Upper lobe of left lung (tissue), 6 donors: ENCODE results near the gene MIGA1. TPM values are rescaled to one million over a fixed set of nuclear protein-coding genes. Genes with fewer than 3 reads are reported as not detected.
A peak's percentile ranks its signal among the peaks of the same experiment; 100 is the strongest.

Experiments used
- ATAC-seq, 2 donors: fragments of 200-7000 bp; cut with Tn5 transposase; one replicate each; pipeline ENCODE4 v1.9.1; 2022; ENCODE audit warnings: mild to moderate bottlenecking in 2 of 2, moderate library complexity in 2 of 2; ENCODE audit not compliant: low FRiP score in 2 of 2
- DNase-seq, 2 donors: peaks; one replicate each; pipeline ENCODE4 v3.0.0-alpha.2; 2019 to 2020
- H3K27ac ChIP-seq, 4 donors: fragments of 200-600 bp; sonication (generic); one replicate each; pipeline ENCODE4 v1.5.1; 2016 to 2019
- H3K27me3 ChIP-seq, 4 donors: fragments of 200-600 bp; sonication (generic); one replicate each; pipeline ENCODE4 v1.5.1; 2017 to 2019
- H3K36me3 ChIP-seq, 4 donors: fragments of 200-600 bp; sonication (generic); one replicate each; pipeline ENCODE4 v1.5.1; 2016 to 2019
- H3K4me1 ChIP-seq, 4 donors: fragments of 200-600 bp; sonication (generic); one replicate each; pipeline ENCODE4 v1.5.1; 2018 to 2019
- H3K4me3 ChIP-seq, 4 donors: fragments of 200-600 bp; sonication (generic); one replicate each; pipeline ENCODE4 v1.5.1; 2017 to 2019; ENCODE audit warnings: mild to moderate bottlenecking in 2 of 4, moderate library complexity in 1 of 4
- H3K9me3 ChIP-seq, 4 donors: fragments of 200-600 bp; sonication (generic); one replicate each; pipeline ENCODE4 v1.5.1; 2018 to 2019
- EP300 ChIP-seq, 4 donors: sonication (generic); formaldehyde crosslinking; IDR thresholded peaks; one replicate each; pipeline ENCODE4 v1.5.1; 2017; ENCODE audit warnings: antibody characterized with exemption in 4 of 4, control low read depth in 2 of 4
- POLR2A ChIP-seq, 4 donors: fragments of 450-650 bp; IDR thresholded peaks; one replicate each; pipeline ENCODE4 v1.5.1; 2016 to 2017; ENCODE audit warnings: antibody characterized with exemption in 4 of 4, mild to moderate bottlenecking in 2 of 4
- POLR2AphosphoS5 ChIP-seq, 2 donors: sonication (generic); formaldehyde crosslinking; IDR thresholded peaks; one replicate each; pipeline ENCODE4 v1.5.1; 2017; ENCODE audit warnings: antibody characterized with exemption in 2 of 2
- WGBS, 2 donors: methylation state at CpG; one replicate each; pipeline ENCODE4 v1.1.5; 2017 to 2018; 5-methylcytosine and 5-hydroxymethylcytosine counted together
- total RNA-seq, 6 donors: library from RNA; depleted of rRNA in 4 of 6; stranded (reverse); fragments of >200 nt in 4 of 6; gene quantifications; one replicate each; pipeline versions ENCODE4 v1.1.0 to v1.2.1, GENCODE V29; 2016 to 2021
- TF ChIP-seq, protein P1 (sequence below), 6 experiments: fragments of 450-650 bp in 4 of 6; fragments of 200-600 bp in 2 of 6; sonication (generic) in 2 of 6; IDR thresholded peaks; one replicate each; pipeline ENCODE4 v1.5.1; 2016 to 2019; ENCODE audit warnings: antibody characterized with exemption in 6 of 6
- donor health status: DM: no; HTN: no; CAD: no; lungs with moderate emphysema.
- donor health status: DM: no; HTN: yes; CAD: no; lungs with severe emphysema.

MIGA1 gene
- total RNA-seq, 6 donors from 2014 or later = 7.7 to 19.2 (median 13.5) TPM

DNA sequence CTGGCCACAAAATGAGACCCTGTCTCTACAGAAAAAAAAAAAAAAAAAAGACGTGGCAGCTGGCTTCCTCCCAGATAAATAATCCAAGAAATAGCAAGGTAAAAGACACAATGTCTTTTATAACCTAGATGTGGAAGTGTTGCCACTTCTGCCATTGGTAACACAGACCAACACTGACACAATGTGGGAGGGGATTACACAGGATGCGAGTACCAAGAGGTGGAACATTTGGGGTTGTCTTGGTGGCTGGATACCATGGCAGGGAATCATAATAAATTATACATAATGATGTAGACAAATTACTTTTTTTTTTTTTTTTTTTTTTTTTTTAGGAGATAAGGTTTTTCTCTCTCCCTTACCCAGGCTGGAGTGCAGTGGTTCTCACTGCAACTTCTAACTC lies 103.0 kb downstream of the MIGA1 start:
- Histone ChIP-seq H3K9me3 (no peaks in the 10 kb centered on the region), H3K27me3 (no peaks in the 10 kb centered on the region), H3K4me3 (no peak overlapping the region), H3K27ac (no peak overlapping the region), H3K36me3 (peaks cover 0 to 4% (median 0%) of the 10 kb centered on the region in 4 donors), H3K4me1 (peaks cover 0 to 3% (median 0%) of the 10 kb centered on the region in 4 donors)
- WGBS, 2 donors = 49 to 55% methylated on average over 2 of the region's 2 CpGs
- DNase-seq (no peak), ATAC-seq (no peak)
- no peak for TF ChIP-seq POLR2AphosphoS5 (IDR thresholded peaks at IDR 0.05)
- TF ChIP-seq POLR2A (IDR thresholded peaks at IDR 0.05) = no peak
- TF ChIP-seq, protein P1, sequence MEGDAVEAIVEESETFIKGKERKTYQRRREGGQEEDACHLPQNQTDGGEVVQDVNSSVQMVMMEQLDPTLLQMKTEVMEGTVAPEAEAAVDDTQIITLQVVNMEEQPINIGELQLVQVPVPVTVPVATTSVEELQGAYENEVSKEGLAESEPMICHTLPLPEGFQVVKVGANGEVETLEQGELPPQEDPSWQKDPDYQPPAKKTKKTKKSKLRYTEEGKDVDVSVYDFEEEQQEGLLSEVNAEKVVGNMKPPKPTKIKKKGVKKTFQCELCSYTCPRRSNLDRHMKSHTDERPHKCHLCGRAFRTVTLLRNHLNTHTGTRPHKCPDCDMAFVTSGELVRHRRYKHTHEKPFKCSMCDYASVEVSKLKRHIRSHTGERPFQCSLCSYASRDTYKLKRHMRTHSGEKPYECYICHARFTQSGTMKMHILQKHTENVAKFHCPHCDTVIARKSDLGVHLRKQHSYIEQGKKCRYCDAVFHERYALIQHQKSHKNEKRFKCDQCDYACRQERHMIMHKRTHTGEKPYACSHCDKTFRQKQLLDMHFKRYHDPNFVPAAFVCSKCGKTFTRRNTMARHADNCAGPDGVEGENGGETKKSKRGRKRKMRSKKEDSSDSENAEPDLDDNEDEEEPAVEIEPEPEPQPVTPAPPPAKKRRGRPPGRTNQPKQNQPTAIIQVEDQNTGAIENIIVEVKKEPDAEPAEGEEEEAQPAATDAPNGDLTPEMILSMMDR (IDR thresholded peaks at IDR 0.05) = no peak
- no peak for TF ChIP-seq EP300 (IDR thresholded peaks at IDR 0.05)

DNA sequence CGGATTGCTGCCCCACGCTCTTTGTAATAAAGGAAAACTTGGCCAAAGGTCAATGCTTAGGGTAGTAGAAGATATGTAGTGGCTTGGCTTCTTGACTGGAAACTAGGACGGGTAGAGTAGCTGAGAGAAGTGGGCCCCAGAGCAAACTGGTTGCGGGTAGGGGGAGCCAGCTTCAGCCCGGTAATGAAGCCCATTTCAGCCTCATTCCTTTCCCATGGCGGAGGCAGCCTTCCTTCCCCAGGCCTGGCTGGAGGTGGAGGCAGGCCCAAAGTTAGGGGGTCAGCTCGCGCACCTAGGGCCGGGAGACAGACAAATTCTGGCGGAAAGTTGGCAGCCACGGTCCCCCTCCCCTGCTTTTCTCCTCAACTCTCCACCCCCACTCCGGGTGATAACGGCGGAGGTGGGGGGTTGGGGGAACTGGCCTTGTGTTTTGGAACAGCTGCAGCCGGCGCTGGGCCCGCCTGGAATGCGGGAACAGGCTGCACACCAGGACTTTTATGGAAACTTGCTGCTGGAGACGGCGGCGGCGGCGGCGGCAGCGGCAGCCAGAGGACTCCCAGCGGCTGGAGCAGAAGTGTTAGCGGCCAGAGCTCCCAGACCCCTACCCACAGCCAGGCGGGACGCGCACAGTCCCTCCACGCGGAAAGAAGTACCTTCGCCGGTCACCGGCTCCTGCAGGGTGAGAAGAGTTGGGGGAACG lies 108.8 kb downstream of the MIGA1 start, which contains the start of gene NEXN:
Gene NEXN (plus strand): TSS at position 544 of the 700 bp plus-strand sequence. CDS start 27,483 bp downstream, outside the sequence.
- Histone ChIP-seq H3K4me3 (peak within 1 kb of the TSS; percentile 60 to 78 (median 70)), H3K9me3 (no peaks in the 10 kb centered on the region), H3K27ac (peak within 1 kb of the TSS; percentile 82 to 91 (median 90)), H3K27me3 (no peaks in the 10 kb centered on the region), H3K4me1 (peaks cover 0 to 7% (median 6%) of the 10 kb centered on the region in 4 donors), H3K36me3 (no peaks in the 10 kb centered on the region)
- ATAC-seq = peak; percentile 75 to 91
- TF ChIP-seq POLR2A (IDR thresholded peaks at IDR 0.05) (peak in 1 of 4 donors; percentile 44), POLR2AphosphoS5 (IDR thresholded peaks at IDR 0.05) (peak; percentile 16 to 37), EP300 (IDR thresholded peaks at IDR 0.05) (no peak)
- TF ChIP-seq, protein P1 (IDR thresholded peaks at IDR 0.05) = no peak
- 10 to 11% methylated on average over 23 to 34 of the region's 36 CpGs for WGBS, 2 donors
- DNase-seq = peak; percentile 65 to 93

DNA sequence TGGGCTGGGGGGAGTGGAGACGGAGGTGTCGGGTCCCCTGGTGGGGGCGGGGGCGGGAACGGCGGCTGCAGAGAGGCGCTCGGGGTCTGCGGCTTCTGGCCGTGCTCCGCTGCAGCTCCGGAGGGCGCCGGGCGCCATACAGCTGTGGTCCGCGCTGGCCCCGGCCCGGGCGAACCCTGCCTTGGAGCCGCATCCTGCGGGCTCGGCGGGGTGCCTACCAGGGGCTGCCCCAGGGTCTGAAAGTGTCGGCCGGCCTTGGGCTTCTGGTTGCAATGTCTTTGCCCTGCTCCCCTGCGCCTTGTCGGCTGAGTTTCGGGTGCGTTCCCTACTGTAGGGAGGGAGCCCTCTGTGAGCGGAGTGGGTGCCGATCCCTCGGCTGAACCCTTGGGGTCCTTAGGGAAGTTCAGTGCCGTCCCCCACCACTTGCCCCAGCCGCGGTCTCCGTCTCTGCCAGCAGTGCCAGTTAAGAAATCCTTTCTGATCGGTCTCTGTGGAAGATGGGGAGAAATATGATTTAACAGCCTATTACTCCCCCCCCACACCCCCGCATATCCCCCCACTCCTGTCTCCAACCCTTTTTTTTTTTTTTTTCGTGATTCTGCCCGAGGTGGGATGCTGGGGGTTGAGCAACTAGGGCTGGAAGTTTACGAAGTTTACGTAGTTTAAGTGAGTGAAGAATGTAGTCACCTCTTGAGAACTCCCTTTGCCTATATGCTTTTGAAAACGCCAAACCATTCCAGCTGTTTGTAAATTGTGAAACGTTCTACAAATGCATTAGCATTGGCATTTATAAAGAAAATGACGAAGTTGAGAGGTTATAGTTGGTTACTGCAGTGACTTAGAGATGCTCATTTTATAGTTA lies 109.6 kb downstream of the MIGA1 start:
- Histone ChIP-seq H3K4me1 (peaks cover 0 to 7% (median 6%) of the 10 kb centered on the region in 4 donors), H3K36me3 (no peaks in the 10 kb centered on the region), H3K9me3 (no peaks in the 10 kb centered on the region), H3K27ac (peak overlapping the region; percentile 82 to 91 (median 90)), H3K27me3 (no peaks in the 10 kb centered on the region), H3K4me3 (peak overlapping the region; percentile 60 to 78 (median 70))
- DNase-seq (peak; percentile 22 to 90), ATAC-seq (peak; percentile 54 to 75)
- WGBS, 2 donors = 6 to 7% methylated on average over 16 to 22 of the region's 46 CpGs
- TF ChIP-seq, protein P1 (IDR thresholded peaks at IDR 0.05) = no peak
- TF ChIP-seq POLR2A (IDR thresholded peaks at IDR 0.05) = no peak
- no peak for TF ChIP-seq EP300 (IDR thresholded peaks at IDR 0.05)
- no peak for TF ChIP-seq POLR2AphosphoS5 (IDR thresholded peaks at IDR 0.05)

DNA sequence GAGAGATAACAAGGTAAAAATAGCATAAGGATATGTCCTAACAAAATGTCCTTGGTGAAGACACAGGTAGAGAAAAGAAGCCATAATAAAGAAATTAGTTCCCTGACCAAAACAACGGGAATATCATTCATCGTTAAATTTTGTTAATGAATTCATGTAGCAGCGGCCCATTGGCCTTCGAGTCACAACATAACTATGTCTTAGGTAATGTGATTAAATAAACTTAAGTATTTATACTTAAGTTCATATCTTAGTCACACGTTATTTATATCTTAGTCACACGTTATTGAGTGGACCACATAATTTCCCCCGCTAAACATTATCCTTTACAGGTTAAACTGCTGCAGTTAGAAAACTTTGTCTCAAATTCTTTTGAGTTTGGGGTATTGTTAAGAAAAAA lies 110.2 kb downstream of the MIGA1 start:
- Histone ChIP-seq H3K27me3 (no peaks in the 10 kb centered on the region), H3K4me3 (peak overlapping the region in 3 of 4 donors; percentile 60 to 78 (median 70)), H3K4me1 (peaks cover 0 to 7% (median 6%) of the 10 kb centered on the region in 4 donors), H3K9me3 (no peaks in the 10 kb centered on the region), H3K36me3 (no peaks in the 10 kb centered on the region), H3K27ac (peak overlapping the region; percentile 82 to 91 (median 90))
- peak in 1 of 2 donors; percentile 41 for ATAC-seq
- DNase-seq = no peak
- 51 to 55% methylated on average over 7 of the region's 7 CpGs for WGBS, 2 donors
- TF ChIP-seq POLR2AphosphoS5 (IDR thresholded peaks at IDR 0.05) = no peak
- no peak for TF ChIP-seq EP300 (IDR thresholded peaks at IDR 0.05)
- TF ChIP-seq POLR2A (IDR thresholded peaks at IDR 0.05) = no peak

DNA sequence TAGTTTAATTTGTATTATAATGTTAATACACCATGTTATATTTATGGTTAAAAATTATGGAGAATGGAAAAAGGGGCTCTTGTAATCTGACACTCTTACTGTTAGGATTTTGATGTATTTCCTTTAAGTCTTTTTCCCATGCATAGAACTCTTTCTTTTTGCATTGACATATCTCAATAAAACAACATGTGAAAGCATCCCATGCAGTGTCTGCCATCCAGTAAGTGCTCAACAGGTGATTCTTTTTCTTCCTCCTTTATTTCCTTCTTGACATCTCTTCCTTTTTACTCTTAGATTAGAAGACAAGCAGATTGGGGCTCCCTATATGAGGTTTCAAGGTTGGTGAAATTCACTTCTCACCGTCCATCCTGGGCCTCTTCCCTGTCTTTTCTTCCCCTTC lies 111.8 kb downstream of the MIGA1 start:
- no peak for DNase-seq
- H3K27ac ChIP-seq = no peak overlapping the region
- no peak for TF ChIP-seq EP300 (IDR thresholded peaks at IDR 0.05)
- TF ChIP-seq, protein P1 (IDR thresholded peaks at IDR 0.05) = no peak
- no peak for TF ChIP-seq POLR2AphosphoS5 (IDR thresholded peaks at IDR 0.05)
- TF ChIP-seq POLR2A (IDR thresholded peaks at IDR 0.05) = no peak
- no peaks in the 10 kb centered on the region for H3K27me3 ChIP-seq
- ATAC-seq = no peak
- peaks cover 0 to 7% (median 6%) of the 10 kb centered on the region in 4 donors for H3K4me1 ChIP-seq
- H3K36me3 ChIP-seq = no peaks in the 10 kb centered on the region
- H3K4me3 ChIP-seq = peak overlapping the region in 1 of 4 donors; percentile 60
- H3K9me3 ChIP-seq = no peaks in the 10 kb centered on the region
- 89 to 100% methylated on average over 1 of the region's 1 CpG for WGBS, 2 donors
